22Rv1 (cell line): ENCODE data around the gene TTLL1.

Experiments
- ZFX ChIP-seq: fragments of 450-650 bp; IDR thresholded peaks from 2 replicates; pipeline ENCODE4 v1.6.1; 2017; ENCODE audit warnings: antibody characterized with exemption, borderline replicate concordance
- TF ChIP-seq, protein P1 (sequence below): fragments of 450-650 bp; IDR thresholded peaks from 2 replicates; pipeline ENCODE4 v1.5.1; 2017; ENCODE audit warnings: mild to moderate bottlenecking

DNA sequence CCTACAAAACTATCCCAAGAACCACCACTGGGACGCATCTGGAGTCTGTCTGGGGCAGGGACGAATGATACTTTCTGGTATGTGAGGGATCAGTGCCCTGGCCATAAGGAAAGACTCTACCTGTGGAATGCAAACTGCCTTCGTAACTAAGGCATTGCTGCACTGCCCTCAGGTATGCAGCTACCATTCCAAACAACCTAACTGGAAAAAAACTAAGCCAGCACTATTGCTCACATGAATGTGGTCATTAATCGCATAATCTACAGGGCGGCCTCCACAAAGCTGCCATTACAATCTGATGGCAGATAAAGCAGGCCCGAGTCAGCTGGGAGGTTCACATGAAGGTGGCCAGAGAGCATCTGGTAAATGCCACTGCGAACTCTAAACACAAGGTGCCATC is 78.1 kb downstream of the TTLL1 start:
- TF ChIP-seq, protein P1, sequence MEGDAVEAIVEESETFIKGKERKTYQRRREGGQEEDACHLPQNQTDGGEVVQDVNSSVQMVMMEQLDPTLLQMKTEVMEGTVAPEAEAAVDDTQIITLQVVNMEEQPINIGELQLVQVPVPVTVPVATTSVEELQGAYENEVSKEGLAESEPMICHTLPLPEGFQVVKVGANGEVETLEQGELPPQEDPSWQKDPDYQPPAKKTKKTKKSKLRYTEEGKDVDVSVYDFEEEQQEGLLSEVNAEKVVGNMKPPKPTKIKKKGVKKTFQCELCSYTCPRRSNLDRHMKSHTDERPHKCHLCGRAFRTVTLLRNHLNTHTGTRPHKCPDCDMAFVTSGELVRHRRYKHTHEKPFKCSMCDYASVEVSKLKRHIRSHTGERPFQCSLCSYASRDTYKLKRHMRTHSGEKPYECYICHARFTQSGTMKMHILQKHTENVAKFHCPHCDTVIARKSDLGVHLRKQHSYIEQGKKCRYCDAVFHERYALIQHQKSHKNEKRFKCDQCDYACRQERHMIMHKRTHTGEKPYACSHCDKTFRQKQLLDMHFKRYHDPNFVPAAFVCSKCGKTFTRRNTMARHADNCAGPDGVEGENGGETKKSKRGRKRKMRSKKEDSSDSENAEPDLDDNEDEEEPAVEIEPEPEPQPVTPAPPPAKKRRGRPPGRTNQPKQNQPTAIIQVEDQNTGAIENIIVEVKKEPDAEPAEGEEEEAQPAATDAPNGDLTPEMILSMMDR = no peak
- no peak for TF ChIP-seq ZFX
